Bronchial epithelial cell (primary cell): Measurements from ENCODE around the gene UGP2. TPM values are rescaled to one million over a fixed set of nuclear protein-coding genes. Genes with fewer than 3 reads are reported as not detected.

Source experiments
- DNase-seq: peaks from one replicate; pipeline ENCODE4 v3.0.0-alpha.2; 2010; ENCODE audit warnings: low read depth
- FAIRE-seq: peaks from 2 replicates; lab custom pipeline; 2011; peaks lifted over from hg19 to GRCh38; lab: Jason Lieb, UNC
- H3K27me3 ChIP-seq: 2 replicates; pipeline ENCODE4 v1.5.1; 2011; ENCODE audit warnings: low read length; ENCODE audit not compliant: control insufficient read depth, insufficient read depth
- H3K36me3 ChIP-seq: 2 replicates; pipeline ENCODE4 v1.5.1; 2011; ENCODE audit warnings: low read length; ENCODE audit not compliant: control insufficient read depth, insufficient read depth
- H3K4me3 ChIP-seq: 2 replicates; pipeline ENCODE4 v1.5.1; 2011; ENCODE audit warnings: mild to moderate bottlenecking, low read depth, low read length, control low read depth
- CTCF ChIP-seq: IDR thresholded peaks from 2 replicates; pipeline ENCODE4 v1.5.1; 2011; ENCODE audit warnings: mild to moderate bottlenecking, moderate library complexity, low read length, control low read depth, inconsistent platforms; ENCODE audit not compliant: insufficient read depth, severe bottlenecking
- total RNA-seq: library from RNA; depleted of rRNA; stranded (reverse); fragments of >200 nt; gene quantifications from 2 replicates; pipeline ENCODE4 v1.2.1, GENCODE V29; 2014

UGP2 gene
- 114 and 127 TPM in 2 replicates for total RNA-seq

DNA sequence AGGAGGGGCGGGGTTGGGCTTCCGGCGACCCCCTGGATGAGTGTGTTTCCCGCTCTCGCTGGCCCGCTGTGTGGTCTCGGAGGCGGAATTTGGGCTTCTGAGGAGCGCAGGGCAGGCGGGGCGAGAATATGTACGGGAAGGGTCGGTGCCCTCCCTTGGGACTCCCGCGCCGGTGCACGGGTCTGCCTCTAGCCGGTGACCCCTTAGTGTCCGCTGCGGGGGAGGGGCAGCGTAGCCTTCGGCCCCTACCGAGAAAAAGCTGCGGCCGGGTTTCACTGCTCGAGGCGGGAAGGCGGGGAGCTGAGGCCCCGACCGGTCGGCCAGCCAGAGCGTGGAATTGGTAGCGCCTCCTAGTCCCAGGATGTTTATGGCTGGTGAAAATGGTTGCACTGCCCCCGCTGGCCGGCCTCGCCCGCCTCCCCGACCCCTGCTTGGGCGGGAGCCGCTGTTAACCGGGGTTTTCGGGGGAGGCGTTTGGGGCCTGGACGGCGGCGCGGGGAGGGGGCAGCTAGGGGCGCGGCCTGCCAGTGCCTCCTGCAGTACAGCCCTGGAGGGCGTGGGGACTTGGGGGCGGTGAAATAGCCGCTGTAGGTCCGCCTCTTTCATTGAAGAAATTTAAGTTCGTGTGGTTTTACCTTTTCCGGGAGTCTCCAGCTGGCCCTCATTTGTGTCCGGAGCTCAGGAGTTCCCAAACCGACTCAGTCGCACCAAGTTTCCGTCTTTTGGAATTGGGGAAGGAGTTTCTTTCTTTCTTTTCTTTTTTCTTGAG lies at the start of gene UGP2:
UGP2 (plus strand) TSS at position 643 of the 769 bp plus-strand sequence. CDS start 290 bp downstream, outside the sequence.
- H3K4me3 ChIP-seq = peak within 1 kb of the TSS; percentile 58
- H3K27me3 ChIP-seq = no peaks in the 10 kb centered on the region
- no peaks in the 10 kb centered on the region for H3K36me3 ChIP-seq
- peak; percentile 47 for TF ChIP-seq CTCF
- DNase-seq (peak; percentile 88), FAIRE-seq (no peak)

DNA sequence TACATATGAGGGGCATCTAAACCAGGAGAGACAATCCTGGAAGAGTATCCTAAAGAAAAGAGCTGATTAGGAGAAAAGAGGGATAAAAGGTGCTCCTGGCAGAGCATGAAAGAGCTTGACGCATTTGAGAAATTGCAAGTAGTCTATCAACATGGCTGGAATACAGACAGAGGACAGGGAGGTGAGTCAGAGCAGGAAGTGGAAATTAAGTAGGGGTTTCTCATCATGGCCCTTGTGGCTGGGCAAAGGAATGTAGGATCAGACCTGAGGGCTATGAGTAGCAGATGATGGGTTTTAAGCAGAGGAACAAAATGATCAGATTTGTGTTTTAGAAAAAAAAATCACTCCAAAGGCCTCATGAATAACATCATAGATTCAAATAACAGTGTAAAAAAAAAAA lies 49.2 kb upstream of the UGP2 start:
- Histone ChIP-seq H3K36me3 (no peaks in the 10 kb centered on the region), H3K4me3 (no peak overlapping the region), H3K27me3 (no peaks in the 10 kb centered on the region)
- TF ChIP-seq CTCF = no peak
- DNase-seq (peak; percentile 93), FAIRE-seq (no peak)

- DNase-seq (no peak), FAIRE-seq (no peak)
- Histone ChIP-seq H3K4me3 (no peak overlapping the region), H3K27me3 (no peaks in the 10 kb centered on the region), H3K36me3 (no peaks in the 10 kb centered on the region)
- TF ChIP-seq CTCF = no peak
Measured at GRCh38 chr2:63796366-63796765, 45.3 kb upstream of the UGP2 start.

- no peak for TF ChIP-seq CTCF
- FAIRE-seq (peak; percentile 13), DNase-seq (no peak)
- H3K36me3 ChIP-seq = no peaks in the 10 kb centered on the region
- no peaks in the 10 kb centered on the region for H3K27me3 ChIP-seq
- H3K4me3 ChIP-seq = no peak overlapping the region
Measured at GRCh38 chr2:63796796-63797195, 44.9 kb upstream of the UGP2 start.

- Histone ChIP-seq H3K27me3 (no peaks in the 10 kb centered on the region), H3K36me3 (no peaks in the 10 kb centered on the region), H3K4me3 (no peak overlapping the region)
- DNase-seq (no peak), FAIRE-seq (no peak)
- no peak for TF ChIP-seq CTCF
Measured at GRCh38 chr2:63801455-63801854, 40.2 kb upstream of the UGP2 start.
